GM18511 (cell line): Measurements from ENCODE around the gene OXSM.

Experiments used
- ATAC-seq: cut with Tn5 transposase; IDR thresholded peaks from one replicate; pipeline ENCODE4 v1.9.1; 2021; ENCODE audit warnings: mild to moderate bottlenecking, moderate library complexity; ENCODE audit not compliant: unreplicated experiment

OXSM gene

GRCh38 chr3:25789596-25790556 lies at the start of gene OXSM:
TSS of gene OXSM (plus strand) at chr3:25790090. CDS start at chr3:25791021, 931 bp downstream.
- ATAC-seq = peak; percentile 94

- no peak for ATAC-seq
Observed at GRCh38 chr3:25744470-25744869, 45.4 kb upstream of the OXSM start.

- ATAC-seq = no peak
Observed at GRCh38 chr3:25747033-25747432, 42.9 kb upstream of the OXSM start.

- ATAC-seq = no peak
Observed at GRCh38 chr3:25748189-25748588, 41.7 kb upstream of the OXSM start.

GRCh38 chr3:25749031-25749581 lies 40.8 kb upstream of the OXSM start:
- ATAC-seq = no peak

GRCh38 chr3:25751048-25751447 lies 38.8 kb upstream of the OXSM start:
- ATAC-seq = no peak

GRCh38 chr3:25751725-25752124 lies 38.2 kb upstream of the OXSM start:
- no peak for ATAC-seq

GRCh38 chr3:25768851-25769250 lies 21.0 kb upstream of the OXSM start:
- peak; percentile 95 for ATAC-seq

- peak; percentile 73 for ATAC-seq
Observed at GRCh38 chr3:25775936-25776335, 14.0 kb upstream of the OXSM start.

GRCh38 chr3:25780618-25781017 lies 9.3 kb upstream of the OXSM start:
- no peak for ATAC-seq

- ATAC-seq = no peak
Observed at GRCh38 chr3:25781145-25781757, 8.6 kb upstream of the OXSM start.

GRCh38 chr3:25781758-25782594 lies 7.9 kb upstream of the OXSM start:
- ATAC-seq = peak; percentile 52

GRCh38 chr3:25782636-25782937 lies 7.3 kb upstream of the OXSM start:
- ATAC-seq = no peak

GRCh38 chr3:25782938-25783660 lies 6.8 kb upstream of the OXSM start, which contains the start of gene NGLY1:
TSS of gene NGLY1 (minus strand) at chr3:25783443. CDS start at chr3:25783390, 53 bp downstream.
- ATAC-seq = peak; percentile 76

GRCh38 chr3:25783661-25784512 lies 6.0 kb upstream of the OXSM start:
- ATAC-seq = peak; percentile 35

- no peak for ATAC-seq
Observed at GRCh38 chr3:25784971-25785370, 4.9 kb upstream of the OXSM start.

- ATAC-seq = no peak
Observed at GRCh38 chr3:25785826-25786225, 4.1 kb upstream of the OXSM start.

- no peak for ATAC-seq
Observed at GRCh38 chr3:25787689-25788088, 2.2 kb upstream of the OXSM start.

- no peak for ATAC-seq
Observed at GRCh38 chr3:25789209-25789595, 688 bp upstream of the OXSM start.
